Hematopoietic multipotent progenitor cell treated with erythropoietin and hydrocortisone succinate and interleukin-3 and kit ligand, for 4 days (in vitro differentiated cells): ENCODE data around the gene PFKFB3.
"Not testable (repeated sequence)": the region's sequence is repeated elsewhere in the genome, so short reads cannot be mapped to it uniquely, and the experiment has no call there.

Source experiments
- DNase-seq: peaks from one replicate; pipeline ENCODE4 v3.0.0-alpha.2; 2015

Gene PFKFB3

GRCh38 chr10:6203331-6204062, 765 bp downstream of the PFKFB3 start:
- DNase-seq, result peak; percentile 76

- DNase-seq, result peak; percentile 20
These were observed 1.3 kb downstream of the PFKFB3 start for GRCh38 chr10:6204063-6204340.

- no peak for DNase-seq
These were observed 1.8 kb downstream of the PFKFB3 start for GRCh38 chr10:6204341-6205191.

- not testable (repeated sequence) for DNase-seq
These were observed 3.8 kb downstream of the PFKFB3 start for GRCh38 chr10:6206486-6206885.

GRCh38 chr10:6207658-6208057, 4.9 kb downstream of the PFKFB3 start:
- no peak for DNase-seq

- DNase-seq, result no peak
These were observed 6.1 kb downstream of the PFKFB3 start for GRCh38 chr10:6208799-6209235.

GRCh38 chr10:6211341-6211670, 8.6 kb downstream of the PFKFB3 start:
- DNase-seq, result no peak

GRCh38 chr10:6211671-6212635, 9.2 kb downstream of the PFKFB3 start:
- no peak for DNase-seq

GRCh38 chr10:6212806-6213205, 10.1 kb downstream of the PFKFB3 start:
- DNase-seq, result no peak

- no peak for DNase-seq
These were observed 10.6 kb downstream of the PFKFB3 start for GRCh38 chr10:6213257-6213905.

GRCh38 chr10:6213908-6214307, 11.2 kb downstream of the PFKFB3 start:
- no peak for DNase-seq

GRCh38 chr10:6214612-6215011, 11.9 kb downstream of the PFKFB3 start:
- no peak for DNase-seq

GRCh38 chr10:6215241-6215640, 12.5 kb downstream of the PFKFB3 start:
- no peak for DNase-seq

GRCh38 chr10:6215683-6216484, 13.2 kb downstream of the PFKFB3 start:
- no peak for DNase-seq

- no peak for DNase-seq
These were observed 14.2 kb downstream of the PFKFB3 start for GRCh38 chr10:6216916-6217315.

- DNase-seq, result no peak
These were observed 14.9 kb downstream of the PFKFB3 start for GRCh38 chr10:6217611-6218010.

GRCh38 chr10:6218692-6219493, 16.2 kb downstream of the PFKFB3 start:
- DNase-seq, result no peak

- no peak for DNase-seq
These were observed 16.7 kb downstream of the PFKFB3 start for GRCh38 chr10:6219494-6219836.

- no peak for DNase-seq
These were observed 17.9 kb downstream of the PFKFB3 start for GRCh38 chr10:6220418-6221191.

GRCh38 chr10:6221192-6221940, 18.6 kb downstream of the PFKFB3 start:
- no peak for DNase-seq
